Transverse colon (tissue), 4 donors: ENCODE measurements around the gene LIMS4.
"Not testable (repeated sequence)": the region's sequence is repeated elsewhere in the genome, so short reads cannot be mapped to it uniquely, and the experiment has no call there.

Source experiments
- EP300 ChIP-seq: sonication (generic); formaldehyde crosslinking; IDR thresholded peaks from one replicate; pipeline ENCODE4 v1.6.1; 2017; ENCODE audit warnings: antibody characterized with exemption, low read depth
- POLR2AphosphoS5 ChIP-seq, 3 donors: sonication (generic); formaldehyde crosslinking; IDR thresholded peaks; one replicate each; pipeline ENCODE4 v1.6.1; 2016; ENCODE audit warnings: antibody characterized with exemption in 3 of 3
- TF ChIP-seq, protein P1 (sequence below), 5 experiments: fragments of 200-600 bp in 3 of 5; fragments of 450-650 bp in 2 of 5; sonication (generic) in 3 of 5; IDR thresholded peaks; 1 replicate in 2 of 5; 2 replicates in 3 of 5; pipeline ENCODE4 v1.5.1; 2016 to 2017; ENCODE audit warnings: antibody characterized with exemption in 5 of 5, inconsistent platforms in 3 of 5, mild to moderate bottlenecking in 2 of 5, moderate library complexity in 1 of 5

- TF ChIP-seq EP300; POLR2AphosphoS5 (IDR thresholded peaks at IDR 0.05): not testable (repeated sequence)
- TF ChIP-seq, protein P1, sequence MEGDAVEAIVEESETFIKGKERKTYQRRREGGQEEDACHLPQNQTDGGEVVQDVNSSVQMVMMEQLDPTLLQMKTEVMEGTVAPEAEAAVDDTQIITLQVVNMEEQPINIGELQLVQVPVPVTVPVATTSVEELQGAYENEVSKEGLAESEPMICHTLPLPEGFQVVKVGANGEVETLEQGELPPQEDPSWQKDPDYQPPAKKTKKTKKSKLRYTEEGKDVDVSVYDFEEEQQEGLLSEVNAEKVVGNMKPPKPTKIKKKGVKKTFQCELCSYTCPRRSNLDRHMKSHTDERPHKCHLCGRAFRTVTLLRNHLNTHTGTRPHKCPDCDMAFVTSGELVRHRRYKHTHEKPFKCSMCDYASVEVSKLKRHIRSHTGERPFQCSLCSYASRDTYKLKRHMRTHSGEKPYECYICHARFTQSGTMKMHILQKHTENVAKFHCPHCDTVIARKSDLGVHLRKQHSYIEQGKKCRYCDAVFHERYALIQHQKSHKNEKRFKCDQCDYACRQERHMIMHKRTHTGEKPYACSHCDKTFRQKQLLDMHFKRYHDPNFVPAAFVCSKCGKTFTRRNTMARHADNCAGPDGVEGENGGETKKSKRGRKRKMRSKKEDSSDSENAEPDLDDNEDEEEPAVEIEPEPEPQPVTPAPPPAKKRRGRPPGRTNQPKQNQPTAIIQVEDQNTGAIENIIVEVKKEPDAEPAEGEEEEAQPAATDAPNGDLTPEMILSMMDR (IDR thresholded peaks at IDR 0.05) = not testable (repeated sequence)
Measured at GRCh38 chr2:110474898-110475297, 2.3 kb upstream of the LIMS4 start.
